HG03558 (cell line): ENCODE results near the gene ANKRD34A.

Experiments used
- ATAC-seq: cut with Tn5 transposase; IDR thresholded peaks from one replicate; pipeline ENCODE4 v1.9.1; 2021; ENCODE audit warnings: moderate number of reproducible peaks; ENCODE audit not compliant: unreplicated experiment; ENCODE audit errors: extremely low read depth

ANKRD34A gene

GRCh38 chr1:145991735-145992412, 27.5 kb upstream of the ANKRD34A start:
- ATAC-seq: no peak

GRCh38 chr1:145990249-145990855, 26.0 kb upstream of the ANKRD34A start:
- no peak for ATAC-seq

GRCh38 chr1:145988773-145989172, 24.4 kb upstream of the ANKRD34A start:
- ATAC-seq: no peak

GRCh38 chr1:145987926-145988325, 23.6 kb upstream of the ANKRD34A start:
- ATAC-seq: no peak

- ATAC-seq: no peak
These were observed 22.2 kb upstream of the ANKRD34A start for GRCh38 chr1:145986551-145986950.

GRCh38 chr1:145985502-145986439, 21.4 kb upstream of the ANKRD34A start:
- no peak for ATAC-seq

GRCh38 chr1:145985129-145985501, 20.7 kb upstream of the ANKRD34A start:
- no peak for ATAC-seq

GRCh38 chr1:145983960-145984830, 19.8 kb upstream of the ANKRD34A start:
- ATAC-seq: no peak

GRCh38 chr1:145983206-145983675, 18.9 kb upstream of the ANKRD34A start:
- ATAC-seq: no peak

GRCh38 chr1:145982010-145982723, 17.8 kb upstream of the ANKRD34A start:
- no peak for ATAC-seq

GRCh38 chr1:145980457-145980994, 16.2 kb upstream of the ANKRD34A start:
- ATAC-seq: no peak

GRCh38 chr1:145979746-145980456, 15.5 kb upstream of the ANKRD34A start:
- no peak for ATAC-seq

- ATAC-seq: peak; percentile 86
These were observed 14.7 kb upstream of the ANKRD34A start for GRCh38 chr1:145978854-145979745.

GRCh38 chr1:145978471-145978853, 14.1 kb upstream of the ANKRD34A start:
- no peak for ATAC-seq

GRCh38 chr1:145977486-145978470, 13.4 kb upstream of the ANKRD34A start:
- no peak for ATAC-seq

GRCh38 chr1:145977016-145977415, 12.6 kb upstream of the ANKRD34A start:
- no peak for ATAC-seq
